ENCODE results near the gene PRR27. TPM values are rescaled to one million over a fixed set of nuclear protein-coding genes. Genes with fewer than 3 reads are reported as not detected.

PRR27 gene
- total and polyA plus RNA-seq, 3 donors (not counting 1 experiment from before 2014, with no cell fraction given): not detected

Other genes with a start within 250 kb of the PRR27 start
- not detected for gene CSN1S1, start 223.2 kb upstream of the PRR27 start, total RNA-seq
- not detected for gene CSN1S1, start 223.2 kb upstream of the PRR27 start, polyA plus RNA-seq
- not detected for gene CSN2, start 188.5 kb upstream of the PRR27 start, total RNA-seq
- gene CSN2, start 188.5 kb upstream of the PRR27 start, polyA plus RNA-seq: not detected
- not detected for gene STATH, start 158.3 kb upstream of the PRR27 start, total RNA-seq
- gene STATH, start 158.3 kb upstream of the PRR27 start, polyA plus RNA-seq: not detected
- gene HTN3, start 125.8 kb upstream of the PRR27 start, total RNA-seq: not detected
- gene HTN3, start 125.8 kb upstream of the PRR27 start, polyA plus RNA-seq: not detected
- not detected for gene HTN1, start 103.8 kb upstream of the PRR27 start, total RNA-seq
- not detected for gene HTN1, start 103.8 kb upstream of the PRR27 start, polyA plus RNA-seq
- not detected for gene ODAM, start 41.5 kb downstream of the PRR27 start, total RNA-seq
- not detected for gene ODAM, start 41.5 kb downstream of the PRR27 start, polyA plus RNA-seq
- gene FDCSP, start 71.9 kb downstream of the PRR27 start, total RNA-seq: not detected
- gene FDCSP, start 71.9 kb downstream of the PRR27 start, polyA plus RNA-seq: not detected
- not detected for gene CSN3, start 88.4 kb downstream of the PRR27 start, total RNA-seq
- not detected for gene CSN3, start 88.4 kb downstream of the PRR27 start, polyA plus RNA-seq
- not detected for gene CABS1, start 180.7 kb downstream of the PRR27 start, total RNA-seq
- gene CABS1, start 180.7 kb downstream of the PRR27 start, polyA plus RNA-seq: not detected
- gene SMR3A, start 206.5 kb downstream of the PRR27 start, total RNA-seq: not detected
- not detected for gene SMR3A, start 206.5 kb downstream of the PRR27 start, polyA plus RNA-seq
- gene SMR3B, start 228.9 kb downstream of the PRR27 start, total RNA-seq: not detected
- gene SMR3B, start 228.9 kb downstream of the PRR27 start, polyA plus RNA-seq: not detected
- gene OPRPN, start 243.7 kb downstream of the PRR27 start, total RNA-seq: not detected
- gene OPRPN, start 243.7 kb downstream of the PRR27 start, polyA plus RNA-seq: not detected